ENCODE measurements around the gene FBXL17. TPM values are rescaled to one million over a fixed set of nuclear protein-coding genes. Genes with fewer than 3 reads are reported as not detected.

Gene FBXL17
- total RNA-seq, 1 donor from 2014 or later: 17.6 TPM

- Mint-ChIP-seq H3K4me1 (ENCODE audit: unreplicated experiment) (no peaks in the 10 kb centered on the region), H3K4me3 (ENCODE audit: unreplicated experiment) (no peak overlapping the region), H3K9me3 (ENCODE audit: unreplicated experiment) (peaks cover 9% of the 10 kb centered on the region), H3K27me3 (ENCODE audit: unreplicated experiment) (no peaks in the 10 kb centered on the region), H3K27ac (ENCODE audit: unreplicated experiment) (no peak overlapping the region), H3K36me3 (ENCODE audit: unreplicated experiment) (peaks cover 7% of the 10 kb centered on the region)
- DNase-seq (ENCODE audit: extremely low spot score, unreplicated experiment): no peak
- TF ChIP-seq CTCF (IDR thresholded peaks at IDR 0.05): no peak
Measured at GRCh38 chr5:108074626-108075025, 307.3 kb downstream of the FBXL17 start.

GRCh38 chr5:108064302-108064701 is 317.6 kb downstream of the FBXL17 start:
- Mint-ChIP-seq H3K27me3 (ENCODE audit: unreplicated experiment) (no peaks in the 10 kb centered on the region), H3K36me3 (ENCODE audit: unreplicated experiment) (no peaks in the 10 kb centered on the region), H3K9me3 (ENCODE audit: unreplicated experiment) (no peaks in the 10 kb centered on the region), H3K4me1 (ENCODE audit: unreplicated experiment) (no peaks in the 10 kb centered on the region), H3K4me3 (ENCODE audit: unreplicated experiment) (no peak overlapping the region), H3K27ac (ENCODE audit: unreplicated experiment) (no peak overlapping the region)
- TF ChIP-seq CTCF (IDR thresholded peaks at IDR 0.05): no peak
- no peak for DNase-seq (ENCODE audit: extremely low spot score, unreplicated experiment)

- no peaks in the 10 kb centered on the region for H3K27me3 Mint-ChIP-seq (ENCODE audit: unreplicated experiment)
- no peak for TF ChIP-seq CTCF (IDR thresholded peaks at IDR 0.05)
- DNase-seq (ENCODE audit: extremely low spot score, unreplicated experiment): no peak
- H3K36me3 Mint-ChIP-seq (ENCODE audit: unreplicated experiment): no peaks in the 10 kb centered on the region
- no peaks in the 10 kb centered on the region for H3K9me3 Mint-ChIP-seq (ENCODE audit: unreplicated experiment)
- H3K27ac Mint-ChIP-seq (ENCODE audit: unreplicated experiment): no peak overlapping the region
- H3K4me3 Mint-ChIP-seq (ENCODE audit: unreplicated experiment): no peak overlapping the region
- no peaks in the 10 kb centered on the region for H3K4me1 Mint-ChIP-seq (ENCODE audit: unreplicated experiment)
Measured at GRCh38 chr5:108061941-108062340, 320.0 kb downstream of the FBXL17 start.

GRCh38 chr5:108060340-108060739 is 321.6 kb downstream of the FBXL17 start:
- DNase-seq (ENCODE audit: extremely low spot score, unreplicated experiment): no peak
- Mint-ChIP-seq H3K4me1 (ENCODE audit: unreplicated experiment) (no peaks in the 10 kb centered on the region), H3K36me3 (ENCODE audit: unreplicated experiment) (no peaks in the 10 kb centered on the region), H3K9me3 (ENCODE audit: unreplicated experiment) (no peaks in the 10 kb centered on the region), H3K4me3 (ENCODE audit: unreplicated experiment) (no peak overlapping the region), H3K27me3 (ENCODE audit: unreplicated experiment) (no peaks in the 10 kb centered on the region), H3K27ac (ENCODE audit: unreplicated experiment) (no peak overlapping the region)
- no peak for TF ChIP-seq CTCF (IDR thresholded peaks at IDR 0.05)

- H3K4me3 Mint-ChIP-seq (ENCODE audit: unreplicated experiment): no peak overlapping the region
- no peaks in the 10 kb centered on the region for H3K9me3 Mint-ChIP-seq (ENCODE audit: unreplicated experiment)
- no peak for TF ChIP-seq CTCF (IDR thresholded peaks at IDR 0.05)
- H3K27ac Mint-ChIP-seq (ENCODE audit: unreplicated experiment): no peak overlapping the region
- DNase-seq (ENCODE audit: extremely low spot score, unreplicated experiment): no peak
- no peaks in the 10 kb centered on the region for H3K36me3 Mint-ChIP-seq (ENCODE audit: unreplicated experiment)
- H3K4me1 Mint-ChIP-seq (ENCODE audit: unreplicated experiment): no peaks in the 10 kb centered on the region
- no peaks in the 10 kb centered on the region for H3K27me3 Mint-ChIP-seq (ENCODE audit: unreplicated experiment)
Measured at GRCh38 chr5:108059334-108059733, 322.6 kb downstream of the FBXL17 start.

Data from osteocyte (in vitro differentiated cells).